Central memory CD8-positive, alpha-beta T cell (primary cell): ENCODE results near the gene FBRSL1.
A peak's percentile ranks its signal among the peaks of the same experiment; 100 is the strongest.

Experiments used
- ATAC-seq: fragments of 150-1000 bp; cut with Tn5 transposase; replicated peaks from 2 replicates; pipeline ENCODE4 v1.10.0; 2022; ENCODE audit warnings: mild to moderate bottlenecking, moderate FRiP score, moderate number of reproducible peaks; ENCODE audit not compliant: poor library complexity, severe bottlenecking; ENCODE audit errors: extremely low read depth
- DNase-seq, 2 donors: peaks; one replicate each; pipeline ENCODE4 v3.0.0; 2021; ENCODE audit warnings: low spot score in 2 of 2
- H3K27ac Mint-ChIP-seq: one replicate; pipeline ENCODE4 v1.8.0; 2022; ENCODE audit warnings: low read depth, mild to moderate bottlenecking, moderate library complexity, mixed read lengths
- H3K27me3 Mint-ChIP-seq: one replicate; pipeline ENCODE4 v1.8.0; 2022; ENCODE audit warnings: mixed read lengths
- H3K36me3 Mint-ChIP-seq: one replicate; pipeline ENCODE4 v1.8.0; 2022; ENCODE audit warnings: mild to moderate bottlenecking, moderate library complexity, mixed read lengths; ENCODE audit not compliant: insufficient read depth
- H3K4me1 Mint-ChIP-seq: one replicate; pipeline ENCODE4 v1.8.0; 2022; ENCODE audit warnings: mixed read lengths
- H3K4me3 Mint-ChIP-seq: one replicate; pipeline ENCODE4 v1.8.0; 2022; ENCODE audit warnings: mild to moderate bottlenecking, moderate library complexity, mixed read lengths
- H3K9me3 Mint-ChIP-seq: one replicate; pipeline ENCODE4 v1.8.0; 2022; ENCODE audit warnings: mixed read lengths

FBRSL1 gene

GRCh38 chr12:132548430-132549058 is 58.6 kb downstream of the FBRSL1 start:
- no peak for DNase-seq
- no peak for ATAC-seq
- H3K9me3 Mint-ChIP-seq, result no peaks in the 10 kb centered on the region
- H3K4me1 Mint-ChIP-seq, result peaks cover 10% of the 10 kb centered on the region
- no peak overlapping the region for H3K27ac Mint-ChIP-seq
- no peak overlapping the region for H3K4me3 Mint-ChIP-seq
- no peaks in the 10 kb centered on the region for H3K27me3 Mint-ChIP-seq
- peaks cover 8% of the 10 kb centered on the region for H3K36me3 Mint-ChIP-seq

- peaks cover 10% of the 10 kb centered on the region for H3K36me3 Mint-ChIP-seq
- H3K27ac Mint-ChIP-seq, result no peak overlapping the region
- H3K9me3 Mint-ChIP-seq, result no peaks in the 10 kb centered on the region
- H3K4me3 Mint-ChIP-seq, result no peak overlapping the region
- ATAC-seq, result no peak
- DNase-seq, result no peak
- no peaks in the 10 kb centered on the region for H3K27me3 Mint-ChIP-seq
- H3K4me1 Mint-ChIP-seq, result peaks cover 7% of the 10 kb centered on the region
Observed at GRCh38 chr12:132549059-132549458, 59.1 kb downstream of the FBRSL1 start.

- Mint-ChIP-seq H3K4me1 (no peaks in the 10 kb centered on the region), H3K27ac (no peak overlapping the region), H3K9me3 (no peaks in the 10 kb centered on the region), H3K4me3 (no peak overlapping the region), H3K27me3 (no peaks in the 10 kb centered on the region), H3K36me3 (peaks cover 10% of the 10 kb centered on the region)
- no peak for ATAC-seq
- DNase-seq, result no peak
Observed at GRCh38 chr12:132550014-132550802, 60.3 kb downstream of the FBRSL1 start.

- Mint-ChIP-seq H3K27me3 (no peaks in the 10 kb centered on the region), H3K9me3 (no peaks in the 10 kb centered on the region), H3K36me3 (peaks cover 13% of the 10 kb centered on the region), H3K4me1 (no peaks in the 10 kb centered on the region), H3K4me3 (no peak overlapping the region), H3K27ac (no peak overlapping the region)
- no peak for ATAC-seq
- DNase-seq, result no peak
Observed at GRCh38 chr12:132550830-132551640, 61.1 kb downstream of the FBRSL1 start.

GRCh38 chr12:132551641-132552031 is 61.7 kb downstream of the FBRSL1 start:
- Mint-ChIP-seq H3K9me3 (no peaks in the 10 kb centered on the region), H3K36me3 (peaks cover 13% of the 10 kb centered on the region), H3K27me3 (no peaks in the 10 kb centered on the region), H3K27ac (no peak overlapping the region), H3K4me1 (no peaks in the 10 kb centered on the region), H3K4me3 (no peak overlapping the region)
- no peak for DNase-seq
- ATAC-seq, result no peak

GRCh38 chr12:132554845-132555630 is 65.1 kb downstream of the FBRSL1 start:
- no peak overlapping the region for H3K27ac Mint-ChIP-seq
- DNase-seq (no peak), ATAC-seq (no peak)
- peaks cover 8% of the 10 kb centered on the region for H3K36me3 Mint-ChIP-seq
- H3K9me3 Mint-ChIP-seq, result no peaks in the 10 kb centered on the region
- peaks cover 11% of the 10 kb centered on the region for H3K4me1 Mint-ChIP-seq
- H3K27me3 Mint-ChIP-seq, result no peaks in the 10 kb centered on the region
- H3K4me3 Mint-ChIP-seq, result no peak overlapping the region

GRCh38 chr12:132555686-132556085 is 65.7 kb downstream of the FBRSL1 start:
- DNase-seq (no peak), ATAC-seq (no peak)
- Mint-ChIP-seq H3K4me1 (peaks cover 12% of the 10 kb centered on the region), H3K36me3 (peaks cover 10% of the 10 kb centered on the region), H3K9me3 (no peaks in the 10 kb centered on the region), H3K4me3 (no peak overlapping the region), H3K27me3 (no peaks in the 10 kb centered on the region), H3K27ac (no peak overlapping the region)

GRCh38 chr12:132556216-132556615 is 66.3 kb downstream of the FBRSL1 start:
- Mint-ChIP-seq H3K9me3 (no peaks in the 10 kb centered on the region), H3K4me3 (no peak overlapping the region), H3K27ac (no peak overlapping the region), H3K27me3 (no peaks in the 10 kb centered on the region), H3K4me1 (peaks cover 17% of the 10 kb centered on the region), H3K36me3 (peaks cover 10% of the 10 kb centered on the region)
- DNase-seq, result no peak
- no peak for ATAC-seq

- H3K36me3 Mint-ChIP-seq, result peaks cover 10% of the 10 kb centered on the region
- H3K27me3 Mint-ChIP-seq, result no peaks in the 10 kb centered on the region
- H3K4me1 Mint-ChIP-seq, result peaks cover 17% of the 10 kb centered on the region
- no peak for ATAC-seq
- H3K9me3 Mint-ChIP-seq, result no peaks in the 10 kb centered on the region
- no peak overlapping the region for H3K27ac Mint-ChIP-seq
- no peak for DNase-seq
- H3K4me3 Mint-ChIP-seq, result no peak overlapping the region
Observed at GRCh38 chr12:132556801-132557200, 66.8 kb downstream of the FBRSL1 start.

GRCh38 chr12:132557291-132558015 is 67.5 kb downstream of the FBRSL1 start:
- H3K27me3 Mint-ChIP-seq, result no peaks in the 10 kb centered on the region
- no peak for ATAC-seq
- H3K4me1 Mint-ChIP-seq, result peaks cover 17% of the 10 kb centered on the region
- no peaks in the 10 kb centered on the region for H3K9me3 Mint-ChIP-seq
- H3K4me3 Mint-ChIP-seq, result no peak overlapping the region
- H3K27ac Mint-ChIP-seq, result no peak overlapping the region
- H3K36me3 Mint-ChIP-seq, result peaks cover 9% of the 10 kb centered on the region
- no peak for DNase-seq

GRCh38 chr12:132558042-132558856 is 68.3 kb downstream of the FBRSL1 start:
- no peak for ATAC-seq
- Mint-ChIP-seq H3K4me1 (peaks cover 17% of the 10 kb centered on the region), H3K9me3 (no peaks in the 10 kb centered on the region), H3K4me3 (peak overlapping the region; percentile 71), H3K27ac (no peak overlapping the region), H3K36me3 (peaks cover 10% of the 10 kb centered on the region), H3K27me3 (no peaks in the 10 kb centered on the region)
- DNase-seq, result no peak
